ENCODE measurements around the gene TXN2. TPM values are rescaled to one million over a fixed set of nuclear protein-coding genes. Genes with fewer than 3 reads are reported as not detected.

The TXN2 gene
- total RNA-seq, 1 experiment from 2014 or later = 58.6 TPM

GRCh38 chr22:36512333-36512732, 30.9 kb upstream of the TXN2 start:
- H4K8ac ChIP-seq (replicated peaks; ENCODE audit: insufficient read length, low read depth, low read length) = no peak overlapping the region
- no peak overlapping the region for H3K27ac ChIP-seq (ENCODE audit: insufficient read length, low read depth, low read length)
- H2AK5ac ChIP-seq (ENCODE audit: insufficient read length, low read length) = no peak overlapping the region
- peaks cover 3% of the 10 kb centered on the region in 2 experiments for H3K4me1 Mint-ChIP-seq
- no CpG with 5 or more reads among the region's 8 CpGs for WGBS (ENCODE audit: extremely low coverage, insufficient read length, low lambda C conversion rate)
- peak overlapping the region in 1 of 3 experiments; percentile 4; a peak in 2 of 7 replicates for H3K27ac Mint-ChIP-seq
- H3K23ac ChIP-seq (ENCODE audit: insufficient read length, low read depth, low read length) = no peak overlapping the region
- H3K18ac ChIP-seq (ENCODE audit: insufficient read length, low read depth, low read length) = no peak overlapping the region
- no peak overlapping the region for H3K4ac ChIP-seq (ENCODE audit: low read depth, low read length)
- H2AFZ ChIP-seq (ENCODE audit: low read length) = no peak overlapping the region
- no peak overlapping the region for H2BK15ac ChIP-seq (ENCODE audit: low read depth, low read length)
- H3T11ph ChIP-seq (ENCODE audit: low read length) = no peak overlapping the region
- H3K23me2 ChIP-seq (ENCODE audit: insufficient read length, low read depth, low read length, poor library complexity, severe bottlenecking) = peaks cover under 1% of the 10 kb centered on the region
- no peak overlapping the region for H4K91ac ChIP-seq (ENCODE audit: insufficient read length, low read depth, low read length)
- no peak overlapping the region for H3K56ac ChIP-seq (ENCODE audit: insufficient read length, low read depth, low read length)
- H3K4me3 Mint-ChIP-seq = no peak overlapping the region
- peaks cover 0 to 4% of the 10 kb centered on the region in 2 experiments; a peak in 3 of 5 replicates for H3K9me3 Mint-ChIP-seq
- H3K4me2 ChIP-seq (ENCODE audit: insufficient read depth, insufficient read length, low read length) = no peak overlapping the region
- H3K36me3 Mint-ChIP-seq (ENCODE audit: insufficient read depth in 1 of 3, low read depth in 3 of 3) = peaks cover 57 to 76% (median 72%) of the 10 kb centered on the region in 3 experiments
- H2BK120ac ChIP-seq (ENCODE audit: low read depth, low read length, poor library complexity, severe bottlenecking) = no peak overlapping the region
- no peaks in the 10 kb centered on the region for H3K79me1 ChIP-seq (ENCODE audit: insufficient read depth, low read depth, low read length, poor library complexity, severe bottlenecking)
- no peak overlapping the region for H3K9ac ChIP-seq (ENCODE audit: extremely low read depth, insufficient read length, low read length)
- no peaks in the 10 kb centered on the region for H4K20me1 ChIP-seq (ENCODE audit: control insufficient read depth, insufficient read depth, insufficient read length)
- H3K9me3 ChIP-seq (ENCODE audit: control insufficient read depth, low read depth, low read length) = no peaks in the 10 kb centered on the region
- no peak overlapping the region for H2BK20ac ChIP-seq (ENCODE audit: low read depth, low read length, poor library complexity, severe bottlenecking)
- H3K79me2 ChIP-seq (ENCODE audit: insufficient read depth, low read length) = no peaks in the 10 kb centered on the region
- no peaks in the 10 kb centered on the region for H3K27me3 ChIP-seq (ENCODE audit: insufficient read depth, low read length)
- H3K27me3 Mint-ChIP-seq (ENCODE audit: low read depth) = peaks cover 14% of the 10 kb centered on the region
- no peak overlapping the region for H2BK12ac ChIP-seq (ENCODE audit: insufficient read length, low read depth, low read length)
- no peak for TF ChIP-seq CTCF (conservative IDR thresholded peaks at IDR 0.05)
- H4K5ac ChIP-seq (ENCODE audit: insufficient read length, low read depth, low read length) = no peak overlapping the region
- H3K4me1 ChIP-seq (ENCODE audit: insufficient read depth, low read length) = no peaks in the 10 kb centered on the region
- no peak overlapping the region for H3K14ac ChIP-seq (ENCODE audit: insufficient read depth, low read length)
- H2BK5ac ChIP-seq (ENCODE audit: insufficient read length, low read length) = no peak overlapping the region
- no peak for DNase-seq
